Measurements from ENCODE around the gene ZSWIM6. TPM values are rescaled to one million over a fixed set of nuclear protein-coding genes. Genes with fewer than 3 reads are reported as not detected.

Gene ZSWIM6
- total RNA-seq, 1 donor from 2014 or later, result 35.9 TPM

- H3K27ac Mint-ChIP-seq, result no peak overlapping the region
- no peak overlapping the region for H3K4me3 Mint-ChIP-seq
- H3K4me1 Mint-ChIP-seq, result peaks cover 54% of the 10 kb centered on the region
- no peak for TF ChIP-seq CTCF (IDR thresholded peaks at IDR 0.05; ENCODE audit: unreplicated experiment)
- H3K27me3 Mint-ChIP-seq (ENCODE audit: low read depth), result no peaks in the 10 kb centered on the region
- no peak for DNase-seq (ENCODE audit: low spot score in 2 of 2, unreplicated experiment in 2 of 2)
- peaks cover 6% of the 10 kb centered on the region for H3K9me3 Mint-ChIP-seq
- peaks cover 7% of the 10 kb centered on the region for H3K36me3 Mint-ChIP-seq
These were observed 17.9 kb downstream of the ZSWIM6 start for GRCh38 chr5:61349935-61350334.

- Mint-ChIP-seq H3K36me3 (peaks cover 7% of the 10 kb centered on the region), H3K27me3 (ENCODE audit: low read depth) (no peaks in the 10 kb centered on the region), H3K9me3 (peaks cover 6% of the 10 kb centered on the region), H3K4me3 (no peak overlapping the region), H3K27ac (no peak overlapping the region), H3K4me1 (peaks cover 52% of the 10 kb centered on the region)
- no peak for DNase-seq (ENCODE audit: low spot score in 2 of 2, unreplicated experiment in 2 of 2)
- TF ChIP-seq CTCF (IDR thresholded peaks at IDR 0.05; ENCODE audit: unreplicated experiment), result no peak
These were observed 18.5 kb downstream of the ZSWIM6 start for GRCh38 chr5:61350535-61350934.

GRCh38 chr5:61351733-61352132 lies 19.7 kb downstream of the ZSWIM6 start:
- H3K27me3 Mint-ChIP-seq (ENCODE audit: low read depth), result no peaks in the 10 kb centered on the region
- H3K4me1 Mint-ChIP-seq, result peaks cover 44% of the 10 kb centered on the region
- peaks cover 6% of the 10 kb centered on the region for H3K9me3 Mint-ChIP-seq
- DNase-seq (ENCODE audit: low spot score in 2 of 2, unreplicated experiment in 2 of 2), result no peak
- no peak for TF ChIP-seq CTCF (IDR thresholded peaks at IDR 0.05; ENCODE audit: unreplicated experiment)
- peaks cover 8% of the 10 kb centered on the region for H3K36me3 Mint-ChIP-seq
- H3K27ac Mint-ChIP-seq, result no peak overlapping the region
- H3K4me3 Mint-ChIP-seq, result no peak overlapping the region

GRCh38 chr5:61352180-61352579 lies 20.1 kb downstream of the ZSWIM6 start:
- H3K27me3 Mint-ChIP-seq (ENCODE audit: low read depth), result no peaks in the 10 kb centered on the region
- no peak for DNase-seq (ENCODE audit: low spot score in 2 of 2, unreplicated experiment in 2 of 2)
- H3K4me1 Mint-ChIP-seq, result peaks cover 44% of the 10 kb centered on the region
- peak overlapping the region; percentile 68 for H3K27ac Mint-ChIP-seq
- TF ChIP-seq CTCF (IDR thresholded peaks at IDR 0.05; ENCODE audit: unreplicated experiment), result no peak
- peaks cover 11% of the 10 kb centered on the region for H3K36me3 Mint-ChIP-seq
- H3K9me3 Mint-ChIP-seq, result peaks cover 8% of the 10 kb centered on the region
- no peak overlapping the region for H3K4me3 Mint-ChIP-seq

- Mint-ChIP-seq H3K36me3 (peaks cover 10% of the 10 kb centered on the region), H3K4me3 (no peak overlapping the region), H3K27ac (peak overlapping the region; percentile 54), H3K27me3 (ENCODE audit: low read depth) (no peaks in the 10 kb centered on the region), H3K9me3 (peaks cover 9% of the 10 kb centered on the region), H3K4me1 (peaks cover 44% of the 10 kb centered on the region)
- TF ChIP-seq CTCF (IDR thresholded peaks at IDR 0.05; ENCODE audit: unreplicated experiment), result no peak
- DNase-seq (ENCODE audit: low spot score in 2 of 2, unreplicated experiment in 2 of 2), result no peak
These were observed 20.6 kb downstream of the ZSWIM6 start for GRCh38 chr5:61352612-61353156.

GRCh38 chr5:61353293-61353692 lies 21.2 kb downstream of the ZSWIM6 start:
- Mint-ChIP-seq H3K27me3 (ENCODE audit: low read depth) (no peaks in the 10 kb centered on the region), H3K9me3 (peaks cover 14% of the 10 kb centered on the region), H3K36me3 (peaks cover 13% of the 10 kb centered on the region), H3K27ac (peak overlapping the region; percentile 54), H3K4me1 (peaks cover 43% of the 10 kb centered on the region), H3K4me3 (no peak overlapping the region)
- DNase-seq (ENCODE audit: low spot score in 2 of 2, unreplicated experiment in 2 of 2), result no peak
- TF ChIP-seq CTCF (IDR thresholded peaks at IDR 0.05; ENCODE audit: unreplicated experiment), result no peak
